Measurements from ENCODE around the gene FAM171A2.
"Not testable (repeated sequence)": the region's sequence is repeated elsewhere in the genome, so short reads cannot be mapped to it uniquely, and the experiment has no call there.

FAM171A2 gene

DNA sequence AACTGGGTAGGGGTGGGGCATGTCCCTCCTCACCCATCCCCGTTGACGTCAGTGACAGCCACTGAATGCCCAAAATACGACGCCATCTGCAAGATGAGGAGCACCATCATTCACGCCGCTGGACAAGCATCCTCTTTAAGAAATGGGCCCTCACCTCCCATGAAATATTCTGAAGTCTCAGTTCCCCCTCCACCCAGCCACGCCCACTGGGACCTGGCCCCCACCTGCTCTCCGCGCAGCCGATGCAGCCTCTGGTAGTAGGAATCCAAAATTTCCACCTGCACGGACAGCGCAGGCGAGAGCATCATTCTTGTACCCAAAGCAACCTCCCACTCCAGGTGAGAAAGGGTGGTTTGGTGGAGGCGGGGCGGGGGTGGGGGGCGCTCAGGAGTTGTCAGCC, 20.2 kb upstream of the FAM171A2 start:
- no peak for DNase-seq (ENCODE audit: low read depth, low spot score)

DNA sequence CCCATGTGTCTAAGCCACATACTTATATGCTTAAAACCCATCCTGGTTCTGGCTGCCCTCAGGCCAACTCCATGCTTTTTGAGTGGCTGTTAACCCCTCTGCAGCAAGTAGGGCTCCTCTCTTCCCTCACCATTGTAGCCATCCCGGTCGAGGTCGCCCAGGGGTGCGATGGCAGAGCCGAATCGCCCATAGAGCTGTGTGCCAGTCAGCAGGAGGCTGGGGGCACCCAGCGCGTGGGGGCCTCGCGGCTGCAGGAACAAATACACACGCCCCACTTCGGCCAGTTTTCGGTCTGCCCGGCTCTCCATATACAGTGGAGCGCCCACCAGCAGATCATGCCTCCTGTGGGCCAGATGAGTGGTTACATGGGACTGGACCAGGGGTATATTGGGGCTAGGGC, 19.7 kb upstream of the FAM171A2 start:
- no peak for DNase-seq (ENCODE audit: low read depth, low spot score)

DNA sequence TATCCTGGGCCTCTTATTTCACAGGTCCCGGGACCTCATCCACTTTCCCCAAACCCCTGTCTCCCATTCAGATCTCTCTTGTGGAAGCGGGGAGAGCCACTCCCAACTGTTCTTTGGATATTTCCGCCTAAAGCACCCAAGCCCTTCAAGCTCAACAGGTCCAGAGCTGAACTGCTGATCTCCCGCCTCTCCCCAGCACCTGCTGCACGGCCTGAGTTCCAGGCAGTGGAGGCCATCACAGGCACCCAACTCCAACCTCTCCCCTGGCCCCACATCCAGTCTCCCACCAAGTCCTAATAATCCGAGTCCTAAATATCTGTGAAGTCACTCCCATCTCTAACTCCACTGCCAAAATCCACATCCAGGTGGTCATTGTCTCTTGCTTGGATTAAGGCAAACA, 19.3 kb upstream of the FAM171A2 start:
- DNase-seq (ENCODE audit: low read depth, low spot score) = no peak

DNA sequence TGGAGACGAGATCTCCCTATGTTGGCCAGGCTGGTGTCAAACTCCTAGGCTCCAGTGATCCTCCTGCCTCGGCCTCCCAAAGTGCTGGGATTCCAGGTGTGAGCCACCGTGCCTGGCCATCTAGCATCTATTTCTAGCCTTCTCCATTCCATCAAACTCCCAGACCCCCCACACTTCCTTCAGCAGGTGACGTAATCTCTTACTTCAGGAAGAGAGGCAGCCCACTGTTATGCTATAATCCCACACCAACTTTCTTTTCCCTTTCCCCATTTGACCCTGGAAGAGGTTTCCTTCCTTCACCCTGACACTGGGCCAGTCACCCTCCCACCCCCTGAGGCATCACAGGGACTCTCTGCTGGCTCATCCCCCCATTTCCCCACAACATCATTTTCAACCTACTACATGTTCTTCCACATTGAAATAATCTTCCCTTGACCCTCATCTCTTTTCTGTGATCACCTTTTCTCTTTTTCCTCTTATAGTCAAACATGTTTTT, 18.2 kb upstream of the FAM171A2 start:
- no peak for DNase-seq (ENCODE audit: low read depth, low spot score)

DNA sequence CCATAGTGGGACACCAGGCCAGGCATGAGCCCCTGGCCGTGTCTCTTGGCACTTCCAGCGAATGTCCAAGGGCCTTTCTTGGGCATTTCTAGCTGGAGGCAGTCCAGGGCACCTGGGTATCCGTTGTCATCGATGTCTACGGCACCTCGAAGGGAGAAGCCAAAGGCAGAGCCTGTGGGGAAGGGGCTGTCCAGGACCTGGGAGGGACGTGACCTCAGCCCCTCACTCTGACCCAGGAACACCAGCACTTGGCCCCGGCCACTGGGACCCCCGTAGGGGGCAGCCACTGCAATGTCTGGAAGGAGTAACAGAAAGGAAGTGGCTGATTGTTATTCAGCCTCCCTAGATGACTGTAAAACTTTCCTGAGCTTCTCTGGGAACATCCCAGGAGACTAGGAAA, 17.1 kb upstream of the FAM171A2 start:
- DNase-seq (ENCODE audit: low read depth, low spot score) = no peak

DNA sequence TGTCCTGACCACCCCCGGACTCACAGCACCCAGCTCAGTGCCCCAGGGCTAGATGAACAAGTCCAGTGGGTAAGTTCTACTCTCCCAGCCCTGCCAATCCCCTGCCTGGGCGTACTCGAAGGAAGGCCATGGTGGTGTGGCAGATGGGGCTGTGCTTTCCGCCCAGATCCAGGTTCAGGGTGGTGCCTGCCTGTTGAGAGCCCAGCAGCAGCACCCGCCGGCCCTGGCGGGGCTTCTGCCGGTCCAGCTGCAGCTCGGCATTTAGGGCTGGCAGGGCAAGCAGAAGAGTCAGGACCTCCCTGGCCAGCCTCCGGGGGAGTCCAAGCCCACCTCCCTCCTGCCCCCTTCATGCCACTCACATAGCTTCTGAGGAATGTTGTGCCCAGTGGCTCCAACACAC, 16.2 kb upstream of the FAM171A2 start:
- no peak for DNase-seq (ENCODE audit: low read depth, low spot score)

DNA sequence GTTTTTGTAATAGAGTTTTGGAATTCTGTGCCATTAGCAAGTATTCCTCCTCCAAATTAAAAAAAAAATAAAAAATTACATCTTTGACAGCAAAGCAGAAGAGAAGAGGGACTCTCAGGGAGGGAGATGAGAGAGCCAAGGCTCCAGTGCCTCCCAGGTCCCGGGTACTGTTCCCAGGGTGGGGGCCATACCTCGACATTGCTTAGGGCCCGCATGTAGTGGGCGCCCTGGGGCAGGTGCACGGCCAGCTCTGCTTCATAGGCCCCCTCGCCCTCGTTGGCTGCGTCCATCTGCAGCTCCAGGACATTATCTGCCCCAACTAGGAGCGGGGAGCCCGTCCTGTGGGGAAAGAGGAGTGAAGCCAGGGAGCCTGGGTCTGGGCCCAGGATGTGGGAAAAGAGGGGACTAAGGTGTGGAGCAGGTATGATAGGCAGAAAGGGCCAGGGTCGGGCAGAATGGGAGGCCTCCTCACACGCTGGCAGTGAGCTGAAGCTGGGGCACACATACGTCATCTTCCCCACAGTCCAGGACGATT, 14.6 kb upstream of the FAM171A2 start:
- DNase-seq (ENCODE audit: low read depth, low spot score) = no peak

DNA sequence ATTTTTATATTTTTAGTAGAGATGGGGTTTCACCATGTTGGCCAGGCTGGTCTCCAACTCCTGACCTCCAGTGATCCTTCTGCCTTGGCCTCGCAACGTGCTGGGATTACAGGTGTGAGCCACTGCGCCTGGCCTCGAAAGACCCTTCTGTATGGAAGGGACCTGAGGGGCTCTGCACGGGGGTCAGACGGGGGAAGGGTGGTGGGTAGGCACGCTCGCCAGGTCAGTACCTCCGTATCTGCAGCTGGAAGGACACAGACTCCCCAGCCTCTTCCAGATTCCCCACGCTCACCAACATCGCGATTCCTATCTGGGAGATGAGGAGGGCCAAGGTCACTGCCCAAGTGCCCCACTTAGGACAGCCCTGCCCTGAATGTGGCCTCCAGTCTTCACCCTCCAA, 13.1 kb upstream of the FAM171A2 start:
- no peak for DNase-seq (ENCODE audit: low read depth, low spot score)

DNA sequence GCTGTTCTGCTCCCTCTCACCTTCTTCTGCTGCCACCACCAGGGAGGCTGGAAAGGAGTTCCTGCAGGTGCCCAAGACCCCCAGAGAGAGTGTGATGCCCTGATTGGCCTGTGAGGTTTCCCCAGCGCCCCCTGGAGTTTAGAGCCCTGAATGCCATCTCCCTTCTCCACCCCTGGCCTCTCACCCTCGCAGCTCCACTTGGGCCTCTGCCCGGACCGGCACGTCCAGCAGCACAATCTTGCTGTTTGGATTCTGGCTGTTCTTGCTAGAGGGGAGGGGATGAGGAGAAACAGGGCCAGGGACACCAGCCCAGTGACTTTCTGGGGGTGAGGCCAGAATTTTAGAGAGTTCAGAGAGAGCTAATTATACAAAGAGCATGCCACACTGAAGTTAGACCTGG, 12.5 kb upstream of the FAM171A2 start:
- no peak for DNase-seq (ENCODE audit: low read depth, low spot score)

DNA sequence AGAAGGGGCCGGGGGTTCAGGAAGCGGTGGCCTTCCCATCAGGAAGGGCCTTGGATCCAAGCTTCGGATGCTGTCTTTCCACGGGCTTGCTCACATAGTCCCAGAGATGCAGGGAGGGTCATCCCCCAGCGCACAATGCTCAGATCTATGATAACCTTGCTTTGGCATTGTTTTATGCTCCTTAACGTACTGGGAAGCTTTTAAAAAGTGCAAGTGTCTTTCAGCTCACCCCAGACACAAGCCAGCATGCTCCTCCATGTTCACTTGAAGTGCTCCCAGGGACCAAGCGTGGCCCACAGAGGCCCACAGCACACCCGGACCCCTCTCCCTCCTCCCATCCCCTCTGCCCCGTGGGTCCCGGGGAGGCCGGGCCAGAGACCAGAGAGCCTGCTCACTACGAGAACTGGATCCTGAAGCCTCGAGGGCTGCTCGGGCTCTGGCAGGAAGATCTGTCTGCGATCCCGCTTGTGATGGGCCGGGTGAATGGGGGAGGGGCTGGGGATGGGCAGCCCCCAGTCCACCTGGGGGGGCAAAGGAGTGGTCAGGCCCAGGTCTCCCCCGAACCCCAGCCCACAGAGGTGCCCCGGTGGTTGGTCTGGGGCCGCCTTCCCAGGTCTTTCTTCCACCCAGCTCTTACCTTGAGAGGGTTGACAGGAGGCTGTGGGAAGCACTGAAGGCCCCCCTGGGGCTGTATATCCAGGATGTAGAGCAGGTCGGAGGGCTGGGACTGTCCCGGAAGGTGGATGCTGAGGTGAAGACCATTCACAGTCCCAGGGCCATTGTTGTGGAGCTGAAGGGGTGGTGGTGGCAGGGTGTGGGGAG, 11.8 kb upstream of the FAM171A2 start:
- DNase-seq (ENCODE audit: low read depth, low spot score) = no peak

DNA sequence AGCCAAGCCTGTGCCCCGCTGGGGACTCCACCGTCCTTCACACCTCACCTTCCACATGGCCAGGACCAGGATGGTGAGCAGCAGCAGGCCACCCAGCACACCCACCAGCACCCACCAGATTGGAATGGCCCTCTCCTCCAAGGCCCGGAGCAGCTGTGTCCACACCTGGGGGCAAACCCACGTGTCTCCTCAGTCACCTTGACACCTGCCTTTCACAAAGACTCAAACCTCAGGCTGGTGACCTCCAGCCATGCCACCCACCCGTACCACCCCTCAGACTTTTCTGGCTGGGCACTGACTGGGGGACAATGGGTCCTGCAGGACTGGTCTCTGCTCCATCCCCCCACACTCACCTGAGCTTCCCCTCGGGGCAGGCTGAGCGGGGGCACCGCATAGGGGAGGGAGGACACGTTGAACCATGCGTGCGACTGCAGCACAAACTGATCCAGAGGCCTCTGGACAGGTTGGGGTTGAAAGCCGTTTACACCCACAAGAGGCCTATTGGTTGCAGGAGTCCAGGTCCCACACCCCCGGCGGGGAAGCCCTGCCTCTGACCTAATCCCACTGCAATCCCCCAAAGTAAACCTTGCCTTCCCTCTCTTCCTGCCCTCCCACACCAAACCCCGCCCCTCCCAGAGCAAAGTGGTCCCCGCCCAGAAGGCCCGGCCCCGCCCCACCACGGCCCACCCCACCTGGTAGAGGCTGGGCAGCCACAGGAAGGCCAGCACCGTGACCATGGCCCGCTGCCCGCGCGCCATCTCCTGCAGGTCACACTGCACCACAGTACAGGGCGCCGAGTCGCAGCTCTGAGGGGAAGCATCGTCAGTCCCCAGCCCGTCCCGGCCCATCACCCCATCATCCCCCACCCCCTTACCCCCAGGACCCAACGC, 10.9 kb upstream of the FAM171A2 start:
- DNase-seq (ENCODE audit: low read depth, low spot score) = peak; percentile 74

DNA sequence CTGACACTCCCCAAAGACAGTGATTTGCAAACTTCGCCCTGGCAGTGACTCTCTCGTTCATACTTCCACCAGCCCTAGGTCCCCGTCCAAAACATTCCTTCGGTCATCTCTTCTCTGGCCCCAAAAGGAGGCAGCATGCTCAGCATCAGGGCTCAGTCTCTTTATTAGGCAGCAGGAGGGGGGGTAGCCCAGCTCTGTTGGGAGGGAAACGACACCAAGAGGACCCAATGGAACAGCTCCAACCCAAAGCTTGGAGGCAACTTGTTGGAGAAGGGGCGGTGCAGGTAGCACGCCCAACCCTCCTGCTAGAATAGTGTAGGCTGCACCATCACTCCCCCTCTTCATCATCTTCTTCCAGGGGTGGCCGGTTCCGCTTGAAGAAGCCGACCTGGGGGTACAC, 8.4 kb upstream of the FAM171A2 start:
- no peak for DNase-seq (ENCODE audit: low read depth, low spot score)

DNA sequence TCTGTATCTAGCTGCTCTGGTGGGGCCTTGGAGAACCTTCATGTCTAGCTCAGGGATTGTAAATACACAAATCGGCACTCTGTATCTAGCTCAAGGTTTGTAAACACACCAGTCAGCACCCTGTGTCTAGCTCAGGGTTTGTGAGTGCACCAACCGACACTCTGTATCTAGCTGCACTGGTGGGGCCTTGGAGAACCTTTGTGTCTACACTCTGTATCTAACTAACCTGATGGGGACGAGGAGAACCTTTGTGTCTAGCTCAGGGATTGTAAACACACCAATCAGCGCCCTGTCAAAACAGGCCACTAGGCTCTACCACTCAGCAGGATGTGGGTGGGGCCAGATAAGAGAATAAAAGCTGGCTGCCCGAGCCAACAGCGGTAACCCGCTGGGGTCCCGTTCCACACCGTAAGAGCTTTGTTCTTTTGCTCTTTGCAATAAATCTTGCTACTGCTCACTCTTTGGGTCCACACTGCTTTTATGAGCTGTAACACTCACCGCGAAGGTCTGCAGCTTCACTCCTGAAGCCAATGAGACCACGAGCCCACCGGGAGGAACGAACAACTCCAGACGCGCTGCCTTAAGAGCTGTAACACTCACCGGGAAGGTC, 5.9 kb upstream of the FAM171A2 start:
- not testable (repeated sequence) for DNase-seq (ENCODE audit: low read depth, low spot score)

DNA sequence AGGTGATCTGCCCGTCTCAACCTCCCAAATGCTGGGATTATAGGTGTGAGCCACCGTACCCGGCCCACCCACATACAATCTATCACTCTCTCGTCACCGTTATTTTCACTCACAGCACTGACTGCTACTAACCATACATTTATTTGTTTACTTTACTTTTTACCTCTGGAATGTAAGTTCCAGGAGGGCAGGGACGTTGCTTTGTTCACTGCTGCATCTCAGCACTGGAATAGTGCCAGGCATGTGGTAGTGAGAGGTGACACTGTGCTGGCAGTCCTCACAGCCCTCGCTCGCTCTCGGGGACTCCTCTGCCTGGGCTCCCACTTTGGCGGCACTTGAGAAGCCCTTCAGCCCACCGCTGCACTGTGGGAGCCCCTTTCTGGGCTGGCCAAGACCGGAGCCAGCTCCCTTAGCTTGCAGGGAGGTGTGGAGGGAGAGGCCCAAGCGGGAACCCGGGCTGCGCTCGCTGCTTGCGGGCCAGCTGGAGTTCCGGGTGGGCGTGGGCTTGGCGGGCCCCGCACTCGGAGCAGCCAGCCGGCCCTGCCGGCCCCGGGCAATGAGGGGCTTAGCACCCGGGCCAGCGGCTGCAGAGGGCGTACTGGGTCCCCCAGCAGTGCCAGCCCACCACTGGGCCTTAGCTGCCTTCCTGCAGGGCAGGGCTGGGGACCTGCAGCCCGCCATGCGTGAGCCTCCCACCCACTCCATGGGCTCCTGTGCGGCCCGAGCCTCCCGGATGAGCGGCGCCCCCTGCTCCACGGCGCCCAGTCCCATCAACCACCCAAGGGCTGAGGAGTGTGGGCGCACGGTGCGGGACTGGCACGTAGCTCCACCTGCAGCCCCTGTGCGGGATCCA, 5.0 kb upstream of the FAM171A2 start:
- not testable (repeated sequence) for DNase-seq (ENCODE audit: low read depth, low spot score)

DNA sequence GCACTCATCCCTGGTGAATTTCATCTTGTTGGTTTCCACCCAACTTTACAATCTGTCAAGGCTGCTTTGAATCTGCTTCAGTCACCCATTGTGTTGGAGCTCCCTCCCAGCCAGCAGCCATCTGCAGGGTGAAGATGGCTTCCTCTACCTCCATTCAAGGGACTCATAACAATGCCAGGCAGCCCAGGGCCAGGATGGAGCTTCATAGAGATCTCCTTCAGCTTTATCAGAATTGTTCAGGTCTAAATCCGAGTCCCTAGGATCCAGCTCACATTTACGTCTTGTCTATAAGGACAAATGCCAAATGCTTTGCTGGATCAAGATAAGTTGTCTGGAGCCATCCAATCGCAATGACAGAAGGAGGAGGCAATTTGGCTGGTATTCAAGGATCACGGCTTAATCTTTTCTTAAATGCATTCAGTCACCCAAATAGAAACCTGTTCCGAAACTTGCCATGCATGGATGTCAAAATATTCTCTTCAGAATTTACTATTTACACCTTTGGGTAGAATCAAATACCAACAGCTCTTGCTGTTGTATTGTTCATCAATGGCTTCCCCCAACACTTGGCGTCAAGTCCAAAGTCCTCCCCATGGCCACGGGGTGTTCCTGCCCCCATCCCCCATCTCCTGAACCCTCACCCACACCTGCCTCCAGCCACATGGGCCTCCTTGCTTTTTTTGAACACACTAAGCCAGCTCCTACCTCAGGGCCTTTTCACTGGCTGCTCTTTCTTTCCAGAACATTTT, 3.8 kb upstream of the FAM171A2 start:
- DNase-seq (ENCODE audit: low read depth, low spot score) = no peak

DNA sequence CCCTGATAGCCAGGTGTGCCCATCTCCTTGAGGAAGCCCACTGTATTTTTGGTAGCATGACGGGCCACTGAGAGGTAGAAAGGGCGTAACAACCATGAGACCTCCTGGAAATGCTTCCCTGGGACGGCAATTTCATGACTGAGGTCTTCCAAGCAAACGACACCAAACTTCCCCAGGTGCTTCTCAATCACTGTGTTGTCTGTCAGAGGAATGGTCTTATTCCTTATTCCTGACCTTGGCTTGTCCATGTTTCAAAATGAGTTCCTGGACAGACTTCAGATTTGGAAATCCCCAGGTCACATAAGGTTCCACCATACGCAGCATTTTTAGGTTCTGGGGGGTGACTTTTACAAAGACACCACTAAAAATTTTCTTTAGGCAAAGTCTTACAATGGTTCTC, 1.4 kb upstream of the FAM171A2 start:
- not testable (repeated sequence) for DNase-seq (ENCODE audit: low read depth, low spot score)

DNA sequence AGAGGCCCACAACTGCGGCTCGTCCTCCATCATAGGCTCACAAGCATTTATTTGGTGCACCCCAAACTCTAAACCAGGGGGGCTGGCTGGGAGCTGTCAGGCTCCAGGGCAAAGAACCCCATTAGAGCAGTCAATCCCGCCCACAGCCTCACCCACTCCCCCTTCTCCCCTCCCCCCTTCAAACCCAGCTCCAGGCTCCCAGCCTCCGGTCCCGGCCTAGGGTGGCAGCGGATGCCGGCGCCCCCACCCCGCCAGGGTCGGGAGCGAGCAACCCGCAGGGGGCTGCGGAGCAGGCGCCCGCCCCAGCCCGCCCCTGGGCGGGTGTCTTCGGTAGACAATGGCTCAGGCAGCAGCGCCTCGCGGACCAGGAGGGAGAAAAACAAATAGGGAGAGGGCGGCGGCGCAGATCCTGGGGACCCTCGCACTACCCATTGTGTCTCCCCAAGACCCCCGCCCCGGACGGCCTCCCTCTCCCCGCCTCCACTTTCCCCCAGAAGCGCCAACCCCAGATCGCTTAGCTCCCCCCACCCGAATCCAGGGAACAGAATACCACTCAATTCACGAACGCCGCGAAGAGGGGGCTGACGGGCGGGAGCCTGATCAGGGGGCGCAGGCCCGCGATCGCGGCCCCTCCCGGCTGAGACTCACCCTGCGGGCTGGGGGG, 572 bp downstream of the FAM171A2 start:
- DNase-seq (ENCODE audit: low read depth, low spot score) = no peak

DNA sequence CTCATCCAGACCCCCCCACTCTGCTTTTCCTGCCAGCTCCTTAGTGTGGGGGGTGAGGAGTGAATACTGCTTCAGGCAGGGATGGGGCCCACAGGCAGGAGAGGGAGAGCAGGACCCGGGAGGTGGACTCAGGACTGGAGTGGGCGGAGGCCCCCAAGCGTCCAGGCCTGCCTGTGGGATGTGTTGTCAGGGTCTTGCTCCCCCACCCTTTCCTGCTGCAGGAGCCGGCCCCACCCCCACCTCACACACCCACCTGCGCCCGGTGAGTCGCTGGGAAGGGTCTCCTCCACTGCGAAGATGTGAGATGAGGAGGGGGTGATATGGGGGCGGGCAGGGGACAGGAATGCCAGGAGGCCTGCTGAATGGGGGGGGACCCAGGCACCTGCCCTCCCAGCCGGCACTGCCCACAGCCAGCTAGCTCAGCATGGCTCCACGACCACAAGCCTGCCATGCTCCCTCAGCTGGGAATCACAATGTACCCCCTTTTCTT, 1.1 kb downstream of the FAM171A2 start:
- DNase-seq (ENCODE audit: low read depth, low spot score) = no peak

All from iPS DF 19.7 (cell line).